CD4-positive, CD25-positive, alpha-beta regulatory T cell (primary cell): Measurements from ENCODE around the gene DNMT3B. TPM values are rescaled to one million over a fixed set of nuclear protein-coding genes. Genes with fewer than 3 reads are reported as not detected.

Experiments
- ATAC-seq, 2 donors: fragments of 150-1000 bp; cut with Tn5 transposase; one replicate each; pipeline ENCODE4 v1.10.0; 2021; ENCODE audit warnings: low read depth in 2 of 2, moderate number of reproducible peaks in 2 of 2, moderate library complexity in 1 of 2
- DNase-seq, 3 donors: peaks; one replicate each; pipeline versions ENCODE4 v3.0.0 to v3.0.0-alpha.2; 2012 to 2022; ENCODE audit warnings: mixed read lengths in 1 of 3
- H3K27ac ChIP-seq: one replicate; pipeline ENCODE4 v1.7.0; 2013; ENCODE audit warnings: mild to moderate bottlenecking, low read length; ENCODE audit not compliant: insufficient read depth, poor library complexity, severe bottlenecking
- H3K27me3 ChIP-seq: one replicate; pipeline ENCODE4 v1.7.0; 2013; ENCODE audit warnings: low read length; ENCODE audit not compliant: control insufficient read depth, insufficient read depth
- H3K36me3 ChIP-seq: one replicate; pipeline ENCODE4 v1.7.0; 2013; ENCODE audit warnings: mild to moderate bottlenecking, low read length, moderate library complexity; ENCODE audit not compliant: control insufficient read depth, insufficient read depth
- H3K4me1 ChIP-seq: 2 replicates; pipeline ENCODE4 v1.7.0; 2013; ENCODE audit warnings: mild to moderate bottlenecking, low read length; ENCODE audit not compliant: insufficient read depth, control insufficient read depth, poor library complexity, severe bottlenecking
- H3K4me3 ChIP-seq: one replicate; pipeline ENCODE4 v1.7.0; 2013; ENCODE audit warnings: low read depth, mild to moderate bottlenecking, low read length, moderate library complexity
- H3K9me3 ChIP-seq, 2 experiments: 1 replicate in 1 of 2; 2 replicates in 1 of 2; pipeline ENCODE4 v1.7.0; 2013; ENCODE audit warnings: low read length in 2 of 2, mild to moderate bottlenecking in 1 of 2, moderate library complexity in 1 of 2; ENCODE audit not compliant: control insufficient read depth in 2 of 2
- H3K27ac Mint-ChIP-seq, 3 donors: one replicate each; pipeline ENCODE4 v1.8.0; 2020 to 2022; ENCODE audit warnings: mild to moderate bottlenecking in 3 of 3, mixed read lengths in 3 of 3, moderate library complexity in 2 of 3
- H3K27me3 Mint-ChIP-seq: one replicate; pipeline ENCODE4 v1.8.0; 2022; ENCODE audit warnings: mild to moderate bottlenecking, mixed read lengths
- H3K36me3 Mint-ChIP-seq: one replicate; pipeline ENCODE4 v1.8.0; 2020; ENCODE audit warnings: mixed read lengths
- H3K4me1 Mint-ChIP-seq, 4 donors: one replicate each; pipeline ENCODE4 v1.8.0; 2020 to 2022; ENCODE audit warnings: mixed read lengths in 4 of 4, mild to moderate bottlenecking in 1 of 4
- H3K4me3 Mint-ChIP-seq, 4 donors: one replicate each; pipeline ENCODE4 v1.8.0; 2020 to 2022; ENCODE audit warnings: mild to moderate bottlenecking in 4 of 4, mixed read lengths in 4 of 4, moderate library complexity in 3 of 4
- H3K9me3 Mint-ChIP-seq, 7 donors: one replicate each; pipeline ENCODE4 v1.8.0; 2020 to 2022; ENCODE audit warnings: mixed read lengths in 7 of 7, mild to moderate bottlenecking in 3 of 7, moderate library complexity in 2 of 7
- polyA plus RNA-seq, 4 donors: library from polyadenylated mRNA; unstranded; fragments of 300-500 nt; fragmentation: Illumina TruSeq; gene quantifications; one replicate each; pipeline ENCODE4 v1.2.3, GENCODE V29; 2021
- total RNA-seq: library from RNA; stranded (reverse); gene quantifications from one replicate; pipeline ENCODE4 v1.2.3, GENCODE V29; 2022

The DNMT3B gene
- total and polyA plus RNA-seq, 5 donors from 2014 or later: 0.14 to 0.47 TPM; not detected in 3

DNA sequence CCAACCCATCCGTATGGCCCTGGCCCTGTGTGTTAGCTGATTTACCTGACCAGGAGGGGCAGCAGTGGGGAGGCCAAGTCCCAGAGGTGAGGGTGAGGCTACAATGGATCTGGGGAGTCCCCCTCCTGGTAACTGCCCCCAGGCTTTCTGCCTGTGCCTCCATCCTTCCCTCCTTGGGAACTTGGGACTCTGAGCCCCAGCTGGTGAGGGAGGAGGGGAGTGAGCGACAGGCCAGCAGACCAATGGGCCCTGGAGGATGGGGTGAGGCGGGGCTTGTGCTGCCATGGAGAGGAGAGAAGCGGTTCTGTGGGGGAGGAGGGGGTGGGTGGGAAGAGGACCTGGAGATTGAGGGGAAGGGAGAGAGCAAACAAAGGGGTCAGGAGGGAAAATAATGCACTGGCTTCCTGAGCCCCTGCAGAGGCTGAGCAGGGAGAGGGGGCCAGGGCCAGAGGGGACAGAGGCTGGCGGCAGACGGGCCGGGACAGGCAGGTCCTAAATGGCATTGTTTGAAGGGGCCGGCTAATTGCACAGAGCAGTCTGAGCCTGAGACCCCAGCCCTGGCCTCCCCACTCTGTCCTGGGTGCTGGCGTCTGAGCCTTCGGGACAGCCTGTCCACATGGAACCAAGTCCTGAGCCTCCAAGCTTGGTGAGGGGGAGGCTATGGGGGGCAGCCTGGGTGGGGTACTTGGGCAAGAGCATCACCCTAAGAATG lies 17.5 kb downstream of the DNMT3B start:
- ATAC-seq: no peak
- H3K27ac Mint-ChIP-seq: no peak overlapping the region
- Histone ChIP-seq H3K4me3 (no peak overlapping the region), H3K4me1 (no peaks in the 10 kb centered on the region), H3K9me3 (no peaks in the 10 kb centered on the region), H3K27ac (no peak overlapping the region), H3K27me3 (no peaks in the 10 kb centered on the region), H3K36me3 (no peaks in the 10 kb centered on the region)
- no peaks in the 10 kb centered on the region for H3K27me3 Mint-ChIP-seq
- no peak for DNase-seq
- no peak overlapping the region for H3K4me3 Mint-ChIP-seq
- no peaks in the 10 kb centered on the region for H3K9me3 Mint-ChIP-seq
- no peaks in the 10 kb centered on the region for H3K36me3 Mint-ChIP-seq
- H3K4me1 Mint-ChIP-seq: peaks cover 0 to 8% (median 1%) of the 10 kb centered on the region in 4 donors

DNA sequence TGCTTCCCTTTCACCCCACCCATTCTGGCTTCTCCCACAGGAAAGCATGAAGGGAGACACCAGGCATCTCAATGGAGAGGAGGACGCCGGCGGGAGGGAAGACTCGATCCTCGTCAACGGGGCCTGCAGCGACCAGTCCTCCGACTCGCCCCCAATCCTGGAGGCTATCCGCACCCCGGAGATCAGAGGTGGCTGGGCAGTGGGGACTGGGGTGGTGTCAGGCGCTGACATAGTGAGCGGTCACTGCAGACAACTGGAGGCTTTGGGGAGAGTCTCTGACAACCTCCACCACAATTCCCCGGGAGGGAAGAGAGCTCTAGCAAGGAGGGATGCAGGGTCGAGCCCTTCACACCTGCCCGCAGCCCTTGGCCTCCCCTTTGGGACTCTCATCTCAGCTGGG lies 18.1 kb downstream of the DNMT3B start:
- H3K27me3 Mint-ChIP-seq: no peaks in the 10 kb centered on the region
- no peak overlapping the region for H3K27ac Mint-ChIP-seq
- H3K4me3 Mint-ChIP-seq: no peak overlapping the region
- peaks cover 0 to 8% (median 1%) of the 10 kb centered on the region in 4 donors for H3K4me1 Mint-ChIP-seq
- H3K9me3 Mint-ChIP-seq: no peaks in the 10 kb centered on the region
- Histone ChIP-seq H3K4me1 (no peaks in the 10 kb centered on the region), H3K27me3 (no peaks in the 10 kb centered on the region), H3K9me3 (no peaks in the 10 kb centered on the region), H3K27ac (no peak overlapping the region), H3K36me3 (no peaks in the 10 kb centered on the region), H3K4me3 (no peak overlapping the region)
- no peak for ATAC-seq
- DNase-seq: no peak
- H3K36me3 Mint-ChIP-seq: no peaks in the 10 kb centered on the region

DNA sequence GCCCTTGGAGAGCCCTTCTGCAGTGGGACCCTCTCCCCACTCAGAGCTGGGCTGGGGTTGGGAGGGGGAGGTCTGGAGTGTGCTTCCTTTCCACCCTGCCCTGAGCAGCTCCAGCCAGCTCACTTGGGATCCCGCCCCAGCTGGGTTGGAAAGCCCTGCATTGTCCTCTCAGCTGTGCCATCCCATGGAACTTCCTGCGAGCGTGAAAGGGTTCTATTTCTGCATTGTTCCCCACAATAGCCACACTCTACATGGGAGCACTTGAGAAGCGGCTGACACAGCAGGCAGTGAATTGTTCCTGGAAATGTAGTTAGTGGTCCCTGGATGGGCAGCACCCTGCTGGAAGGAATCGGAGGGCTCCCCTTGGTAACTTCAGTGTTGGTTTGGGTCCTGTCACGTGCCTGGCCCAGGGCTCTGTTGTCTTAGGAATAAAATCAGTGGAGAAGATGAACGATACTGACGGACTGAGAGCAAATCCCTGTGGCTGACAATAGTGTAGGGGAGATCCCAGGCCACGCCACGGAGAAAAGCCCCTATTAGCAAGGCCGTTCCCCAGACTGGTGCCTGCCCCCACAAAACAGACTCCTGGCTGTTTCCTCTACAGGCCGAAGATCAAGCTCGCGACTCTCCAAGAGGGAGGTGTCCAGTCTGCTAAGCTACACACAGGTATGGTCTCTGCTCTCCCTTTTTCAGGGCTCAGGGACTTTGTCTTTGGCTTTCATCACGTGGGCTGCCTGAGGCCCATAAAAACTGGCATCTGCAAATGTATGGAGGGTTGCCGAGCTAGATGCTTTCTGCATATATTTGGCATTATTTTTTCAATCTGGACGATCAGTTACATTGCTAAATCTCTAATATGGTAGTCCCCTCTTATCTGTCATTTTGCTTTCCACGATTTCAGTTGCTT lies 18.8 kb downstream of the DNMT3B start:
- H3K36me3 Mint-ChIP-seq: no peaks in the 10 kb centered on the region
- Histone ChIP-seq H3K9me3 (no peaks in the 10 kb centered on the region), H3K27ac (no peak overlapping the region), H3K27me3 (no peaks in the 10 kb centered on the region), H3K4me1 (no peaks in the 10 kb centered on the region), H3K36me3 (no peaks in the 10 kb centered on the region), H3K4me3 (no peak overlapping the region)
- peaks cover 0 to 8% (median 1%) of the 10 kb centered on the region in 4 donors for H3K4me1 Mint-ChIP-seq
- no peaks in the 10 kb centered on the region for H3K27me3 Mint-ChIP-seq
- ATAC-seq (no peak), DNase-seq (no peak)
- H3K4me3 Mint-ChIP-seq: no peak overlapping the region
- H3K27ac Mint-ChIP-seq: no peak overlapping the region
- no peaks in the 10 kb centered on the region for H3K9me3 Mint-ChIP-seq

DNA sequence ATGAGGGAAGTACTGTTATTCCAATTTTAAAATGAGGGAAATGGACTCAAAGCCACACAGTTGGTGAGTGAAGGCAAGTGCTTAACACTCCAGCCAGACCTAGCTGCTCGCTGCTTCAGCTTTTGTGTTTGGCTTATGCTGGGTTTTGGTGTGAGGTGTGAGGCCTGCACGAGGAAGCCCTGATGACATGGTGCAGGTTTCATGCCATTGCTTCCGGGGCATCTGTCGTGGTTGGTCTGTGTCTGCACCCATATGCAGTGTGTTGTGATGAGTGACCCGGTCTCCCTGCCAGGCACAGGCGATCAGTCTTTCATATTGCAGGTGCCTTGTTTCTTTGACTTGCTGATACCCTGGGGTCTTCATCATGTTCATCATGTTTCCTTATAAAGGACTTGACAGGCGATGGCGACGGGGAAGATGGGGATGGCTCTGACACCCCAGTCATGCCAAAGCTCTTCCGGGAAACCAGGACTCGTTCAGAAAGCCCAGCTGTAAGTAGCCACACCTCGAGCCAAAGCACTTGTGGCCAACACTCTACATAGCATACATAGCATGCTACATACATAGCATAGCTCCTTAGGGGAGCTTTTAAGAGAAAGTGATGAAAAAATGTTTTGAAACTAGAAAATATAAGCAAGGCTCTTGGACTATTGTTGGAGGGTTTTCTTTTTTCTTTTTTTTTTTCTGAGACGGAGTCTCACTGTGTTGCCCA lies 22.3 kb downstream of the DNMT3B start:
- peaks cover 0 to 3% (median 0%) of the 10 kb centered on the region in 4 donors for H3K4me1 Mint-ChIP-seq
- Histone ChIP-seq H3K36me3 (no peaks in the 10 kb centered on the region), H3K27ac (no peak overlapping the region), H3K4me1 (no peaks in the 10 kb centered on the region), H3K27me3 (no peaks in the 10 kb centered on the region), H3K4me3 (no peak overlapping the region), H3K9me3 (no peaks in the 10 kb centered on the region)
- DNase-seq: no peak
- H3K9me3 Mint-ChIP-seq: no peaks in the 10 kb centered on the region
- H3K36me3 Mint-ChIP-seq: no peaks in the 10 kb centered on the region
- ATAC-seq: no peak
- no peaks in the 10 kb centered on the region for H3K27me3 Mint-ChIP-seq
- H3K4me3 Mint-ChIP-seq: no peak overlapping the region
- peak overlapping the region in 1 of 3 donors; percentile 55 for H3K27ac Mint-ChIP-seq

DNA sequence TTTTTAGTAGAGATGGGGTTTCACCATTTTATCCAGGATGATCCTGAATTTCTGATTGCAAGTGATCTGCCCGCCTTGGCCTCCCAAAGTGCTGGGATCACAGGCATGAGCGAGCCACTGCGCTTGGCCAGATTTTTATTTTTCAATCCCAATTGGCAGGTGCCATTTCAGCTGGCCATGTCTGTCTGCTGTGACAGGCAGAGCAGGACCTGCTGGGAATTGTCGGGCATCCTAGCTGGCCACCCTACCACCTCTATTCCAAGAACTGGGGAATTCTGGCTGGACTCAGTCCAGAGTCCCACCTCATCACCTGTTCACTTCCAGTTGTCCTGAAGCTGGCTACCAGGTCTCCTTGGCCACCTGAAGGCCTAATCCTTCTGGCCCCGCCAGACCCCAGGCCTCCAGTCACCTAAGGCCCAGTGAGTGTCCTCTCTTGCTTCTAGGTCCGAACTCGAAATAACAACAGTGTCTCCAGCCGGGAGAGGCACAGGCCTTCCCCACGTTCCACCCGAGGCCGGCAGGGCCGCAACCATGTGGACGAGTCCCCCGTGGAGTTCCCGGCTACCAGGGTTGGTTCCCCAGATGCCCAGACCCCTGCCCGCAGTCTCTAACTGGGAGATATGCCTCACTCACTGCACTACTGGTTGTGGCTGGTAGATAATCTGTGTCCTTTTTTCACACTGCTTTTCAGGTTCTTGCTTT lies 24.0 kb downstream of the DNMT3B start:
- no peak for ATAC-seq
- no peak overlapping the region for H3K4me3 ChIP-seq
- no peaks in the 10 kb centered on the region for H3K4me1 ChIP-seq
- H3K27me3 ChIP-seq: no peaks in the 10 kb centered on the region
- Mint-ChIP-seq H3K4me3 (no peak overlapping the region), H3K27ac (no peak overlapping the region), H3K9me3 (no peaks in the 10 kb centered on the region), H3K27me3 (no peaks in the 10 kb centered on the region), H3K4me1 (peaks cover 0 to 6% (median 6%) of the 10 kb centered on the region in 4 donors), H3K36me3 (no peaks in the 10 kb centered on the region)
- no peak overlapping the region for H3K27ac ChIP-seq
- no peak for DNase-seq
- H3K9me3 ChIP-seq: no peaks in the 10 kb centered on the region
- no peaks in the 10 kb centered on the region for H3K36me3 ChIP-seq

DNA sequence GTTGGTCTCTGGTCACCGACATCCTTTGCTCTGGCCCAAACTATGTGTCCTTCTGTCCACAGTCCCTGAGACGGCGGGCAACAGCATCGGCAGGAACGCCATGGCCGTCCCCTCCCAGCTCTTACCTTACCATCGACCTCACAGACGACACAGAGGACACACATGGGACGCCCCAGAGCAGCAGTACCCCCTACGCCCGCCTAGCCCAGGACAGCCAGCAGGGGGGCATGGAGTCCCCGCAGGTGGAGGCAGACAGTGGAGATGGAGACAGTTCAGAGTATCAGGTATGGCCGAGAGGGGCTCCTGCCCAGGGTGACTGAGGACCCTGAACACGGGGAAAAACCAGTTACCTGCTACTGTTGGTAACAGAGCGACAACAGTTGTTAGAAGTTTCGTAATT lies 25.0 kb downstream of the DNMT3B start:
- H3K4me3 ChIP-seq: no peak overlapping the region
- peaks cover 0 to 15% (median 7%) of the 10 kb centered on the region in 4 donors for H3K4me1 Mint-ChIP-seq
- peak overlapping the region in 1 of 3 donors; percentile 38 for H3K27ac Mint-ChIP-seq

More for the DNA sequence above, 25.0 kb downstream of the DNMT3B start:
- H3K27ac ChIP-seq: no peak overlapping the region
- Mint-ChIP-seq H3K9me3 (no peaks in the 10 kb centered on the region), H3K27me3 (no peaks in the 10 kb centered on the region), H3K36me3 (no peaks in the 10 kb centered on the region), H3K4me3 (no peak overlapping the region)
- H3K36me3 ChIP-seq: no peaks in the 10 kb centered on the region
- DNase-seq (no peak), ATAC-seq (no peak)
- peaks cover 3% of the 10 kb centered on the region for H3K4me1 ChIP-seq
- no peaks in the 10 kb centered on the region for H3K27me3 ChIP-seq
- no peaks in the 10 kb centered on the region for H3K9me3 ChIP-seq
